ENCODE measurements around the gene LMO3.

The LMO3 gene

DNA sequence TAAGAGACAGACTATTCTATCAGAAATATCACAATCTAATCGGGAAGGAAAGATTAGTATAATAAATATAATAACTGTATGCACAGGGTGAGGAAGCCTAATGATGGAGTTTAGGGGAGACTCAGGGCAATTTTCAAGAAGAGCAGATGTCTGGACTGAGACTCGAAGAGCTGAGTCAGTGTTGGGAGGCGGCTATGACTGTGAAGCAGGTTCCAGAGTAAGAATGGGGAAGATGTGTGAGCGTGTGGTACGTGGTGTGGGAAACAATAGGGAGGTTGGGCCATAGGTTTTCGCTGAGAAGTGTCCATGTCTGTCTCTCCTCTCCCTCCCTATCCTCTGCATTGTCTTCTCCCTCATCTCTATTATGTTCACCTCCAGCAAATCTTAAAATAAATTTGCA, 85.6 kb downstream of the LMO3 start:
- TF ChIP-seq, protein P1, sequence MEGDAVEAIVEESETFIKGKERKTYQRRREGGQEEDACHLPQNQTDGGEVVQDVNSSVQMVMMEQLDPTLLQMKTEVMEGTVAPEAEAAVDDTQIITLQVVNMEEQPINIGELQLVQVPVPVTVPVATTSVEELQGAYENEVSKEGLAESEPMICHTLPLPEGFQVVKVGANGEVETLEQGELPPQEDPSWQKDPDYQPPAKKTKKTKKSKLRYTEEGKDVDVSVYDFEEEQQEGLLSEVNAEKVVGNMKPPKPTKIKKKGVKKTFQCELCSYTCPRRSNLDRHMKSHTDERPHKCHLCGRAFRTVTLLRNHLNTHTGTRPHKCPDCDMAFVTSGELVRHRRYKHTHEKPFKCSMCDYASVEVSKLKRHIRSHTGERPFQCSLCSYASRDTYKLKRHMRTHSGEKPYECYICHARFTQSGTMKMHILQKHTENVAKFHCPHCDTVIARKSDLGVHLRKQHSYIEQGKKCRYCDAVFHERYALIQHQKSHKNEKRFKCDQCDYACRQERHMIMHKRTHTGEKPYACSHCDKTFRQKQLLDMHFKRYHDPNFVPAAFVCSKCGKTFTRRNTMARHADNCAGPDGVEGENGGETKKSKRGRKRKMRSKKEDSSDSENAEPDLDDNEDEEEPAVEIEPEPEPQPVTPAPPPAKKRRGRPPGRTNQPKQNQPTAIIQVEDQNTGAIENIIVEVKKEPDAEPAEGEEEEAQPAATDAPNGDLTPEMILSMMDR (IDR thresholded peaks at IDR 0.05; ENCODE audit: low read depth, low read length) = no peak
- H3K4me3 ChIP-seq (replicated peaks in 1 of 2; ENCODE audit: low read depth in 2 of 2, low read length in 2 of 2) = no peak overlapping the region
- DNase-seq (ENCODE audit: low read depth in 2 of 2) = peak in 1 of 2 donors; percentile 57

- DNase-seq (ENCODE audit: low read depth in 2 of 2) = peak; percentile 51 to 86
- TF ChIP-seq, protein P1 (IDR thresholded peaks at IDR 0.05; ENCODE audit: low read depth, low read length) = no peak
- no peak overlapping the region for H3K4me3 ChIP-seq (replicated peaks in 1 of 2; ENCODE audit: low read depth in 2 of 2, low read length in 2 of 2)
These were observed 90.3 kb downstream of the LMO3 start for GRCh38 chr12:16515666-16516065.

DNA sequence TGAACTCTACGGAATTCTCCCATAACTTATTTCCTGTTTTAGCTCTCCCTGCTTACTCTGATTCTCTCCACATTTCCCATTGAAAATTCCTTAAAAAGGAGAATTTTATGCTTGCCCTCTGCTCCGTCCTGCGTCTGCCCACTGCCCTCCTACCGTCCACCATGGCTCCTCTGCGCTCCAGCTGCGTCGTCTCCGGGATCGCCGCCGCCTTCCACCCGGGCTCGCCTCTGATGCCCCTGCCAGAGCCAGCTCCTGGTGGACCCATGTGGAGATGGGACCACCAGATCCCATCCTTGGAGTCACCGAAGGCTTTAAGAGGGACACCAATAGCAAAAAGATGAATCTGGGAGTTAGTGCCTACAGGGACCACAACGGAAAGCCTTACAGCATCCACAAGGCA, 92.7 kb downstream of the LMO3 start:
- H3K4me3 ChIP-seq (replicated peaks in 1 of 2; ENCODE audit: low read depth in 2 of 2, low read length in 2 of 2) = no peak overlapping the region
- DNase-seq (ENCODE audit: low read depth in 2 of 2) = no peak
- TF ChIP-seq, protein P1 (IDR thresholded peaks at IDR 0.05; ENCODE audit: low read depth, low read length) = no peak

GRCh38 chr12:16509411-16509810, 96.6 kb downstream of the LMO3 start:
- TF ChIP-seq, protein P1 (IDR thresholded peaks at IDR 0.05; ENCODE audit: low read depth, low read length) = no peak
- no peak for DNase-seq (ENCODE audit: low read depth in 2 of 2)
- no peak overlapping the region for H3K4me3 ChIP-seq (replicated peaks in 1 of 2; ENCODE audit: low read depth in 2 of 2, low read length in 2 of 2)

DNA sequence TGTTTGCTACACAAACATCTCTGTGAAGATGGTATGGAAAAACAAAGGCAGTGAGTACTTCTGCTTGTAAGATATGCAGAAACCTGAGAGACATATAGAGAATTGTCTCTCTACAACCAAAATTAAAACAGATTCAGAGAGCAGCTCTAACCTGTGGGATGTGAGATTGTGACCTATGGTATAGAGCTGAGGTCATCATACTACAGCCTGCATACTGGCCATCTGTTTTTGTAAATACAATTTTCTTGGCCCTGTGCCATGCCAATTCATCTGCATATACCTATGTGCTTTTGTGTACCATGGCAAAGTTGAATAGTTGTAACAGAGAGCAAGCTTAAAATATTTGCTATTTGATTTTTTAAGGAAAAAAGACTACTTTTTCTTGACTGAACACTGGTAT, 99.6 kb downstream of the LMO3 start:
- no peak for DNase-seq (ENCODE audit: low read depth in 2 of 2)
- TF ChIP-seq, protein P1 (IDR thresholded peaks at IDR 0.05; ENCODE audit: low read depth, low read length) = no peak
- H3K4me3 ChIP-seq (replicated peaks in 1 of 2; ENCODE audit: low read depth in 2 of 2, low read length in 2 of 2) = no peak overlapping the region

GRCh38 chr12:16504200-16504599, 101.8 kb downstream of the LMO3 start:
- TF ChIP-seq, protein P1 (IDR thresholded peaks at IDR 0.05; ENCODE audit: low read depth, low read length) = no peak
- H3K4me3 ChIP-seq (replicated peaks in 1 of 2; ENCODE audit: low read depth in 2 of 2, low read length in 2 of 2) = no peak overlapping the region
- no peak for DNase-seq (ENCODE audit: low read depth in 2 of 2)

GRCh38 chr12:16499611-16500010, 106.4 kb downstream of the LMO3 start:
- no peak overlapping the region for H3K4me3 ChIP-seq (replicated peaks in 1 of 2; ENCODE audit: low read depth in 2 of 2, low read length in 2 of 2)
- TF ChIP-seq, protein P1 (IDR thresholded peaks at IDR 0.05; ENCODE audit: low read depth, low read length) = no peak
- DNase-seq (ENCODE audit: low read depth in 2 of 2) = peak; percentile 9 to 65

All from cardiac fibroblast (primary cell).